ENCODE data around the gene ATP5F1B. TPM values are rescaled to one million over a fixed set of nuclear protein-coding genes. Genes with fewer than 3 reads are reported as not detected.

ATP5F1B gene
- total RNA-seq, 1 donor from 2014 or later = 528 TPM

DNA sequence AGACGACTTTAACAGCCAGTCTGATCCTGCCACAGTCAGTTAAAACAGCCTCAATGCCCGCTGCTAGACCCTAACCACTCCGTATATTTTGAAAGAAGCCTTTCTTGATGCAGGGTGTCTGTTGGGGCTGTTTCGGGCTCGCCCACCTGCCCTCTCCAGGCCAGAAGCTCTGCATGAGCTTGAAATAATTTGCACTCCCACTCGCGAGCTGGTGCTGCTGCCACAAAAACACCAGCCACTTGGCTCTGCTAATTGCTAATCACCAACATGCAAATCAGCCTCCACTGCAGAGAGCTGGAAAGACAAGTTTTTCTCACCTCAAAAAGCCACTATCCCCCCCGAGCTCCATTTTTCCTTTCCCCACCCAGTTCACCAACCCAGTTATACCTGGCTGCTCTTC lies 31.2 kb downstream of the ATP5F1B start:
- Mint-ChIP-seq H3K27ac (no peak overlapping the region), H3K9me3 (ENCODE audit: low read depth) (no peaks in the 10 kb centered on the region), H3K4me1 (ENCODE audit: low read depth) (no peaks in the 10 kb centered on the region), H3K4me3 (ENCODE audit: low read depth) (no peak overlapping the region), H3K36me3 (ENCODE audit: insufficient read depth) (peaks cover 37% of the 10 kb centered on the region), H3K27me3 (no peaks in the 10 kb centered on the region)
- no peak for DNase-seq (ENCODE audit: low spot score, unreplicated experiment)
- TF ChIP-seq, protein P1, sequence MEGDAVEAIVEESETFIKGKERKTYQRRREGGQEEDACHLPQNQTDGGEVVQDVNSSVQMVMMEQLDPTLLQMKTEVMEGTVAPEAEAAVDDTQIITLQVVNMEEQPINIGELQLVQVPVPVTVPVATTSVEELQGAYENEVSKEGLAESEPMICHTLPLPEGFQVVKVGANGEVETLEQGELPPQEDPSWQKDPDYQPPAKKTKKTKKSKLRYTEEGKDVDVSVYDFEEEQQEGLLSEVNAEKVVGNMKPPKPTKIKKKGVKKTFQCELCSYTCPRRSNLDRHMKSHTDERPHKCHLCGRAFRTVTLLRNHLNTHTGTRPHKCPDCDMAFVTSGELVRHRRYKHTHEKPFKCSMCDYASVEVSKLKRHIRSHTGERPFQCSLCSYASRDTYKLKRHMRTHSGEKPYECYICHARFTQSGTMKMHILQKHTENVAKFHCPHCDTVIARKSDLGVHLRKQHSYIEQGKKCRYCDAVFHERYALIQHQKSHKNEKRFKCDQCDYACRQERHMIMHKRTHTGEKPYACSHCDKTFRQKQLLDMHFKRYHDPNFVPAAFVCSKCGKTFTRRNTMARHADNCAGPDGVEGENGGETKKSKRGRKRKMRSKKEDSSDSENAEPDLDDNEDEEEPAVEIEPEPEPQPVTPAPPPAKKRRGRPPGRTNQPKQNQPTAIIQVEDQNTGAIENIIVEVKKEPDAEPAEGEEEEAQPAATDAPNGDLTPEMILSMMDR (IDR thresholded peaks at IDR 0.05; ENCODE audit: unreplicated experiment) = no peak

DNA sequence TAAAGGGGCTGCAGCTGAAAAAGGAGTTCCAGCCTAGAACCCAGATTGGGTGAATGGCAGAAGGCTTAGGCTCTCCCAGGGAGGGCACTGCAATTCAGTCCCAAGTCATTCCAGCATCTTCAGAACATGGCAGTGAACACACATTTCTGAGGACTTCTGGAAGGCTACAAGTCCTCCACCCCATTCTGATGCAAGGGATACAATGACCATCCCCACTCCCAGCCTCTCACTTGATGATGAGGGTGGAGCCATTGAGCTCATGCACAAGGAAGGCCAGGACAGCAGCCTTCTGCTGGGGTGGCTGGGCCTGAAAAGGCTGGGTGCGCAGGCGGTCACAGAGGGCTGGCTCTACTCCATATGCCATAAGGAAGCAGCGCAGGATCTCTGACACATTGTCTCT lies 41.4 kb downstream of the ATP5F1B start:
- no peaks in the 10 kb centered on the region for H3K9me3 Mint-ChIP-seq (ENCODE audit: low read depth)
- H3K27me3 Mint-ChIP-seq = no peaks in the 10 kb centered on the region
- H3K36me3 Mint-ChIP-seq (ENCODE audit: insufficient read depth) = peaks cover 35% of the 10 kb centered on the region
- no peak for DNase-seq (ENCODE audit: low spot score, unreplicated experiment)
- TF ChIP-seq, protein P1 (IDR thresholded peaks at IDR 0.05; ENCODE audit: unreplicated experiment) = no peak
- H3K27ac Mint-ChIP-seq = no peak overlapping the region
- no peaks in the 10 kb centered on the region for H3K4me1 Mint-ChIP-seq (ENCODE audit: low read depth)
- H3K4me3 Mint-ChIP-seq (ENCODE audit: low read depth) = no peak overlapping the region

DNA sequence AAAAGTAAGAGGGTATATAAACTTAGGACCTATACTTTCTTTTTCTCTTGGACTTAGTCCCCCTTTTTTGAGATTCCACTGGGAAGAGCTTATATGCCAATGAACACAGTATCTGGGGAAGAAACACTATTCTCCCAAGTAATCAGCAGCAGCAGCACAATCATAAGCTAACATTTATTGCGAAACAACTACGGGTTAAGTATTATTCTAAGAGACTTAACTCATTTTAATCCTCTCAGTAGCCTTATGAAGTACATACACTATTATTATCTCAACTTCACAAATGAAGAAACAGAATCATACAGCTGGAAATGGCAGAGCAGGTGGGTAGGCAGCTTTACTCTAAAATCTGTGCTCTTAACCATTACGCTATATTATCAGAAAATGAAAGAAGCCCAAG lies 43.5 kb downstream of the ATP5F1B start:
- DNase-seq (ENCODE audit: low spot score, unreplicated experiment) = no peak
- TF ChIP-seq, protein P1 (IDR thresholded peaks at IDR 0.05; ENCODE audit: unreplicated experiment) = no peak
- H3K27ac Mint-ChIP-seq = no peak overlapping the region
- H3K4me3 Mint-ChIP-seq (ENCODE audit: low read depth) = no peak overlapping the region
- H3K36me3 Mint-ChIP-seq (ENCODE audit: insufficient read depth) = peaks cover 37% of the 10 kb centered on the region
- H3K27me3 Mint-ChIP-seq = no peaks in the 10 kb centered on the region
- no peaks in the 10 kb centered on the region for H3K9me3 Mint-ChIP-seq (ENCODE audit: low read depth)
- H3K4me1 Mint-ChIP-seq (ENCODE audit: low read depth) = no peaks in the 10 kb centered on the region

DNA sequence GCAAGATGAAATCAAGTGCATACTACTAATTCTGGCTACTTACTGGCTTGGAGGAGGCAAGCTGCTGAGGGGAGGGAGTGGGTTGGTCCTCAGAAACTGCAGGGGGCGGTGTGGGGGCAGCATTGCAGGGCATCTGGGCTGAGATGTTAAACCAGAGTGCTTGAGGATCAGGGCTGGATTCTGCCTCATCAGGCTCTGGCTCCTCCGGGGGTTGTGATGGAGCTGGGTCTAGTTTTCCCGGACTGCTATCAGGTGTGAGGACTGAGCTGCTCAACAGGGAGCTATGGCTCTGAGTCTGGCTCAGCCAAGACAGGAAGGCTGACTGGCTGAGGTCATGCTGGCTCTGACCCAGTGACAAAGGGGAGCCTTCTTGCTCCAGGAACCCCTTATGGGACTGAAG lies 44.3 kb downstream of the ATP5F1B start:
- DNase-seq (ENCODE audit: low spot score, unreplicated experiment) = no peak
- Mint-ChIP-seq H3K36me3 (ENCODE audit: insufficient read depth) (peaks cover 37% of the 10 kb centered on the region), H3K27ac (no peak overlapping the region), H3K9me3 (ENCODE audit: low read depth) (no peaks in the 10 kb centered on the region), H3K4me1 (ENCODE audit: low read depth) (no peaks in the 10 kb centered on the region), H3K27me3 (no peaks in the 10 kb centered on the region), H3K4me3 (ENCODE audit: low read depth) (no peak overlapping the region)
- TF ChIP-seq, protein P1 (IDR thresholded peaks at IDR 0.05; ENCODE audit: unreplicated experiment) = no peak

DNA sequence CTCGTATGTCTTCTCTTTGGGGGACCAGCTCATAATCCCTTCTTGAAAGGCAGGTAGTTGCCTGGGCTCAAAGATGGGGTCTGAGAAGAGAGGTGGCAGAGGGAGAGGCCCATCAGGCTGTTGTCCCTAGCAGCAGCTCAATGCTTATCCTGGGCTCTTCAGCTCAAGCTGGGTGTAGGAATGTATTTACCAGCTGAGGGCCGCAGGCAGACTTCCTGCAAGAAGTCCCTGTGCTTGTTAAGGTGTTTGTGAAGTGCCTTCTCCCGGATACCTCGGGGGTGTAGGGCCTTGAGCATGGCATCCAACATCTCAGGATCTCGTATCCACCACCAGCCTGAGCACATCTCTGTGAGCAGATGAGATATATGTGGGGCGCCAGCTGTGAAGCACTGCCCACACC lies 45.0 kb downstream of the ATP5F1B start:
- Mint-ChIP-seq H3K4me1 (ENCODE audit: low read depth) (no peaks in the 10 kb centered on the region), H3K4me3 (ENCODE audit: low read depth) (no peak overlapping the region), H3K27me3 (no peaks in the 10 kb centered on the region), H3K27ac (no peak overlapping the region), H3K36me3 (ENCODE audit: insufficient read depth) (peaks cover 36% of the 10 kb centered on the region), H3K9me3 (ENCODE audit: low read depth) (no peaks in the 10 kb centered on the region)
- TF ChIP-seq, protein P1 (IDR thresholded peaks at IDR 0.05; ENCODE audit: unreplicated experiment) = no peak
- no peak for DNase-seq (ENCODE audit: low spot score, unreplicated experiment)
